Immature natural killer cell (primary cell): Measurements from ENCODE around the gene PTPN1. TPM values are rescaled to one million over a fixed set of nuclear protein-coding genes. Genes with fewer than 3 reads are reported as not detected.
A peak's percentile ranks its signal among the peaks of the same experiment; 100 is the strongest.
"Not testable (repeated sequence)": the region's sequence is repeated elsewhere in the genome, so short reads cannot be mapped to it uniquely, and the experiment has no call there.

Source experiments
- DNase-seq, 3 donors: peaks; one replicate each; pipeline ENCODE4 v3.0.0; 2022; ENCODE audit warnings: mixed read lengths in 1 of 3
- H3K27ac Mint-ChIP-seq, 6 donors: one replicate each; pipeline ENCODE4 v1.8.0; 2020; ENCODE audit warnings: mixed read lengths in 6 of 6, mild to moderate bottlenecking in 5 of 6, inconsistent platforms in 4 of 6, moderate library complexity in 3 of 6
- H3K27me3 Mint-ChIP-seq, 3 donors: one replicate each; pipeline ENCODE4 v1.8.0; 2020 to 2021; ENCODE audit warnings: low read depth in 3 of 3, mild to moderate bottlenecking in 3 of 3, mixed read lengths in 3 of 3, moderate library complexity in 3 of 3, inconsistent platforms in 1 of 3
- H3K36me3 Mint-ChIP-seq, 3 donors: one replicate each; pipeline ENCODE4 v1.8.0; 2020; ENCODE audit warnings: mixed read lengths in 3 of 3, inconsistent platforms in 2 of 3, mild to moderate bottlenecking in 2 of 3
- H3K4me1 Mint-ChIP-seq, 2 donors: one replicate each; pipeline ENCODE4 v1.8.0; 2020; ENCODE audit warnings: inconsistent platforms in 2 of 2, mild to moderate bottlenecking in 2 of 2, mixed read lengths in 2 of 2, moderate library complexity in 1 of 2
- H3K4me3 Mint-ChIP-seq, 5 donors: one replicate each; pipeline ENCODE4 v1.8.0; 2020; ENCODE audit warnings: mild to moderate bottlenecking in 5 of 5, mixed read lengths in 5 of 5, inconsistent platforms in 3 of 5, moderate library complexity in 3 of 5
- H3K9me3 Mint-ChIP-seq, 6 donors: one replicate each; pipeline ENCODE4 v1.8.0; 2020; ENCODE audit warnings: mild to moderate bottlenecking in 6 of 6, mixed read lengths in 6 of 6, inconsistent platforms in 4 of 6, moderate library complexity in 3 of 6
- polyA plus RNA-seq, 3 donors: library from polyadenylated mRNA; unstranded; fragments of 300-500 nt; fragmentation: Illumina TruSeq; gene quantifications; one replicate each; pipeline ENCODE4 v1.2.3, GENCODE V29; 2021

PTPN1 gene
- polyA plus RNA-seq, 3 donors from 2014 or later = 18.4 to 38.3 (median 19.4) TPM

GRCh38 chr20:50471231-50471630 is 39.0 kb upstream of the PTPN1 start:
- Mint-ChIP-seq H3K27ac (no peak overlapping the region), H3K36me3 (no peaks in the 10 kb centered on the region), H3K4me1 (no peaks in the 10 kb centered on the region), H3K9me3 (peaks cover 0 to 1% (median 0%) of the 10 kb centered on the region in 6 donors), H3K27me3 (peaks cover 7 to 9% (median 8%) of the 10 kb centered on the region in 3 donors), H3K4me3 (no peak overlapping the region)
- no peak for DNase-seq

DNA sequence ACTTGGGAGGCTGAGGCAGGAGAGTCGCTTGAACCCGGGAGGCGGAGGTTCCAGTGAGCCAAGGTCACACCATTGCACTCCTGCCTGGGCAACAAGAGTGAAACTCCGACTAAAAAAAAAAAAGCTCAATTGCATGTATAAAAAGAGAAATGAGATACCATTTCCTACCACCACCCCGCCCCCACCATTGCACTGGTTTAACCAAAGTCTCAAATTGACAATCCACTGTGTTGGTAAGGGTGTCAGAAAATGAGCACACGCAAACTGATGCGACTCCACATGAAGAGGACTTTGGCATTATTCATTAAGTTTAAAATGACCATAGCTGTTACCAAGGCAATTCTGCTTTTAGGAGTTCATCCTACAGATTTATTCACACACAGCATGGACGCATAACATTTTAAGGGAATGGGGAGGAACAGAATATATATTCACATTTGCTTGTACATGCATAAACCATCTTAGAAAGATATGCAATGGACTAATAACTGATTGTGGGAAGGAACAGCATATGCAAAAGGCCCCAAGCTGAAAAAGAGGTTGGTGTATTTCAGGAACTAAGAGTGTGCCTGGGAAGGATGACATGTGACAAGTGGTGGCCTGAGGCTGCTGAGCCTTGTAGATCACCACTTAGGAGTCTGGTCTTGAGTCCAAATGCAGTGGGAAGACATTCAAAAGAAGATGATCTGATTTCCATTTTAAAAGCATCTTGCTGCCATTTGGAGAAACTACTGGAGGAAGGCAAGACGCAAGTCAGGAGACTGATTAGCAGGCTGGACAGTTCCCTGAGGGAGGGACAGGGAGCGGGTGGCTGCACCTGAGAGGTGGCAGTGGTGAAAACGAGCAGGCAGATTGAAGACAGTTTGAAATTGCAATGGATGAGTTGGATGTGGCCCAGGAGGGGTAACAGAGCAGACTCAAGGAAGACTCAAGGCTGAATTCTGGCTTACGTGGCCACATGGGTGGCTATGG is 37.2 kb upstream of the PTPN1 start:
- Mint-ChIP-seq H3K4me3 (no peak overlapping the region), H3K27ac (no peak overlapping the region), H3K4me1 (peaks cover under 1% of the 10 kb centered on the region in 2 donors), H3K27me3 (peaks cover 5 to 9% (median 7%) of the 10 kb centered on the region in 3 donors), H3K36me3 (no peaks in the 10 kb centered on the region), H3K9me3 (peaks cover 0 to 1% (median 0%) of the 10 kb centered on the region in 6 donors)
- DNase-seq = no peak

- not testable (repeated sequence) for DNase-seq, H3K4me1 Mint-ChIP-seq, H3K9me3 Mint-ChIP-seq, H3K4me3 Mint-ChIP-seq, H3K27me3 Mint-ChIP-seq, H3K27ac Mint-ChIP-seq, H3K36me3 Mint-ChIP-seq
Measured at GRCh38 chr20:50474356-50474755, 35.8 kb upstream of the PTPN1 start.

DNA sequence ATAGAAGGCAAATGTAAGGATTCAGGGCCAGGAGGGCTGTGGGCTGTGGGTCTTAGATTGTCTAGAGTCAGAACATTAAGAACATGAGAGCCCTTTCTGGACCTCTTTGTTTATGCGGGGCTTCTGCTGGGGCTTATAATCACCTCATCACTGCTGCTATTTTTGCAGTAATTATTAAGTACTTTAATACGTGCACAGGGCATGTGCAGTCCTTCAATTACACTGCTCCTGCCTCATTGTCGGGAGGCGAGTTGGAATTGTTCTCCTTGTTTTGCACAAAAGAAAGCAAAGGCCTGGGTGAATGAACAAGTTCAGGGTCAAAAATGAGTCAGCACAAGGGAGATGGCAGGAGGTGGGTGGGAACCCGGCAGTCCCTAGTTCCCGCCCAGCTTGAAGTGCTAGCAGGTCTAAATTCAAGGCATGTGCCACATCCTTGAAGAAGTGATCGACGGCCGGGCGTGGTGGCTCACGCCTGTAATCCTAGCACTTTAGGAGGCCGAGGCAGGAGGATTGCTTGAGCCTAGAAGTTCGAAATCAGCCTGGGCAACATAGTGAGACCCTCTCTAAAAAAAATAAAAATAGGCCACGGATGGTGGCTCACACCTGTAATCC is 34.4 kb upstream of the PTPN1 start:
- Mint-ChIP-seq H3K4me1 (peaks cover 6 to 7% of the 10 kb centered on the region in 2 donors), H3K27ac (no peak overlapping the region), H3K4me3 (no peak overlapping the region), H3K9me3 (peaks cover 0 to 1% (median 0%) of the 10 kb centered on the region in 6 donors), H3K36me3 (no peaks in the 10 kb centered on the region), H3K27me3 (peaks cover 5 to 10% (median 9%) of the 10 kb centered on the region in 3 donors)
- DNase-seq = no peak

DNA sequence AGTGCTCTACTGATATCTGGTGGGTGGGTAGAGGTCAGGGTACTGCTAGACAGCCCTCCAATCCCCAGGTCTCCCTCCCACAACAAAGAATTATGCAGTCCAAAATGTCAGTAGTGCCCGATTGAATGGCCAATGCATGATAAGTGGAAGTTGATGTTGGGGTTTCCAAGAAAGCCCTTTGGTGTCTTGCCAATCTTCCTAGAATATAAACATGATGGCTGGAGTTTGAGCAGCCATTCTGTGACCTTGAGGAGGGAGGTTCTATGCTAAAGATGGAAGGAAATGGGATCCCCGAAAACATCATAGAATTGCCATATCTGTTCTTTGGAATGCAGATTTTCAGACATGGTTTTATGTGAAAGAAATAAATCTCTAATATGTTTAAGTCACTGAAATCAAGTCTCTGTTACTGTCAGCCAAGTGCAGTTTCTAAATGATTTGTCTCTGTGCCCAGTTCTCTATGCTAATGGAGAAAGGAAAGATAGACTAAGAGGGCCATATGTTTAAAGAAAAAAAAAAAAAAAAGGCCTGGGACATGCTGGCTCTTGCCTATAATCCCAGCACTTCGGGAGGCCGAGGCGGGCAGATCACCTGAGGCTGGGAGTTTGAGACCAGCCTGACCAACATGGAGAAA is 32.8 kb upstream of the PTPN1 start:
- DNase-seq = no peak
- H3K27ac Mint-ChIP-seq = no peak overlapping the region
- no peaks in the 10 kb centered on the region for H3K36me3 Mint-ChIP-seq
- peaks cover 7% of the 10 kb centered on the region in 2 donors for H3K4me1 Mint-ChIP-seq
- peaks cover 0 to 10% (median 5%) of the 10 kb centered on the region in 3 donors for H3K27me3 Mint-ChIP-seq
- no peak overlapping the region for H3K4me3 Mint-ChIP-seq
- H3K9me3 Mint-ChIP-seq = peaks cover 0 to 1% (median 0%) of the 10 kb centered on the region in 6 donors

DNA sequence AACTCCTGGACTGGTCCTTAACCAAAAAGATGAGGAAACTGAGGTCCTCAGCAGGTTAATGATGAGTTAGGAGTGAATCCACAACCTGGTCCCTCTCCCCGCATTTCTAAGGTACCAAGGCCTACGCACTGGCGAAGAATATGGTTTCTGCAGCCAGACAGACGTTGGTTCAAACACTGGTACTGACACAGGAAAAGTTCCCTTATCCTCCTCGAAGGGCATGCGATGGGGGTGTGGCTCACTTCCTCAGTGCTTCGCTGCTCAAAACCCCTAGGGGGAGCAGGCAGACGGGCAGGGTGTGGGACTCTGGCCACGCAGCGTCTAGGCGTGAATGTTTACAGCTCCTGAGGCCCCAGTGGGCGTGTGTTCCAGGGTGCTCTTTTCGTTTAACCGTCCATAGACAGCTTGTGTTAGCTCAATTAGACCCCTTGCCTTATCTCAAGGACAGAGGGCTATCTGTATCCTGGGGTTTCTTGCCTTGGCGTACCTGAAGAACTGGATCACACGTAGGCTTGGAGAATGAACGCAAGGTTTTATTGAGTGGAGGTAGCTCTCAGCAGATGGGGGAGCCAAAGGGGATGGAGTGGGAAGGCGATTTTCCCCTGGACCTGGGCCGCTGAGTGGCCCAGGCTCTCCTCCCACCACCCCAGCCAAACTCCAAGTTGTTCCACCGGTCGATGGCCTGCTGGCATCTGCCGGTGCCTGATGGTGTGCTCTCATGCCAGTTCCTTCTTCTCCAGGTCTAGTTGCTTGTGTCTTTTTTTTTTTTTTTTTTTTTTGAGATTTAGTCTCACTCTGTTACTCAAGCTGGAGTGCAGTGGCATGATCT is 31.8 kb upstream of the PTPN1 start:
- DNase-seq = peak; percentile 60 to 72 (median 66)
- Mint-ChIP-seq H3K27ac (peak overlapping the region in 1 of 6 donors; percentile 11), H3K36me3 (no peaks in the 10 kb centered on the region), H3K9me3 (no peaks in the 10 kb centered on the region), H3K4me1 (peaks cover 16 to 17% of the 10 kb centered on the region in 2 donors), H3K4me3 (no peak overlapping the region), H3K27me3 (peaks cover 0 to 5% (median 2%) of the 10 kb centered on the region in 3 donors)

GRCh38 chr20:50481741-50482140 is 28.4 kb upstream of the PTPN1 start:
- no peaks in the 10 kb centered on the region for H3K36me3 Mint-ChIP-seq
- DNase-seq = no peak
- H3K27ac Mint-ChIP-seq = peak overlapping the region in 4 of 6 donors; percentile 17 to 45 (median 38)
- no peaks in the 10 kb centered on the region for H3K9me3 Mint-ChIP-seq
- peak overlapping the region in 2 of 5 donors; percentile 29 to 33 for H3K4me3 Mint-ChIP-seq
- H3K27me3 Mint-ChIP-seq = peaks cover 2 to 7% (median 2%) of the 10 kb centered on the region in 3 donors
- peaks cover 27 to 28% of the 10 kb centered on the region in 2 donors for H3K4me1 Mint-ChIP-seq

GRCh38 chr20:50482396-50482981 is 27.7 kb upstream of the PTPN1 start:
- Mint-ChIP-seq H3K36me3 (no peaks in the 10 kb centered on the region), H3K27me3 (peaks cover 2 to 9% (median 2%) of the 10 kb centered on the region in 3 donors), H3K27ac (peak overlapping the region; percentile 91 to 98 (median 93)), H3K4me3 (peak overlapping the region; percentile 34 to 97 (median 89)), H3K9me3 (no peaks in the 10 kb centered on the region), H3K4me1 (peaks cover 27 to 28% of the 10 kb centered on the region in 2 donors)
- DNase-seq = no peak

- no peak for DNase-seq
- peak overlapping the region; percentile 88 to 97 (median 91) for H3K4me3 Mint-ChIP-seq
- H3K27me3 Mint-ChIP-seq = peaks cover 2 to 4% (median 2%) of the 10 kb centered on the region in 3 donors
- H3K4me1 Mint-ChIP-seq = peaks cover 20 to 22% of the 10 kb centered on the region in 2 donors
- no peaks in the 10 kb centered on the region for H3K36me3 Mint-ChIP-seq
- H3K9me3 Mint-ChIP-seq = no peaks in the 10 kb centered on the region
- H3K27ac Mint-ChIP-seq = peak overlapping the region; percentile 91 to 98 (median 93)
Measured at GRCh38 chr20:50484271-50484976, 25.8 kb upstream of the PTPN1 start.

DNA sequence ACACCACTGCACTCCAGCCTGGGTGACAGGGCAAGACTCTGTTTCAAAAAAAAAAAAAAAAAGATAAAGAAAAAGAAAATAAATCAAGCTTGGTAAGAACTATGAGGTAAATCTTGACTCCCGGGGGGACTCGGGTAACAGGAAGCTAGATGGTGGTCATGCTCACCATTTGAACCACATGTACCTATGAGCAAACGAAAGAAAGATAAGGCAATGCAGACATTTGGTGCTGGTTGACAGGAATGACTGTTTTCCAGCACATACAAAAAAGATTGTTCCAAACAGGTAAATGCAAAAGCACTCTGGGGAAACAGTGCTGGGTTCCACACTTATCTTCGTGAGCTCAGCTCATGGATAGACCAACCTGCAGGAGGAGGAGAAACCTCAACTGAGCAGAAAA is 22.8 kb upstream of the PTPN1 start:
- no peak overlapping the region for H3K27ac Mint-ChIP-seq
- no peaks in the 10 kb centered on the region for H3K9me3 Mint-ChIP-seq
- no peak overlapping the region for H3K4me3 Mint-ChIP-seq
- H3K27me3 Mint-ChIP-seq = peaks cover 3 to 10% (median 4%) of the 10 kb centered on the region in 3 donors
- no peak for DNase-seq
- H3K36me3 Mint-ChIP-seq = no peaks in the 10 kb centered on the region
- H3K4me1 Mint-ChIP-seq = peaks cover 20% of the 10 kb centered on the region in 2 donors

DNA sequence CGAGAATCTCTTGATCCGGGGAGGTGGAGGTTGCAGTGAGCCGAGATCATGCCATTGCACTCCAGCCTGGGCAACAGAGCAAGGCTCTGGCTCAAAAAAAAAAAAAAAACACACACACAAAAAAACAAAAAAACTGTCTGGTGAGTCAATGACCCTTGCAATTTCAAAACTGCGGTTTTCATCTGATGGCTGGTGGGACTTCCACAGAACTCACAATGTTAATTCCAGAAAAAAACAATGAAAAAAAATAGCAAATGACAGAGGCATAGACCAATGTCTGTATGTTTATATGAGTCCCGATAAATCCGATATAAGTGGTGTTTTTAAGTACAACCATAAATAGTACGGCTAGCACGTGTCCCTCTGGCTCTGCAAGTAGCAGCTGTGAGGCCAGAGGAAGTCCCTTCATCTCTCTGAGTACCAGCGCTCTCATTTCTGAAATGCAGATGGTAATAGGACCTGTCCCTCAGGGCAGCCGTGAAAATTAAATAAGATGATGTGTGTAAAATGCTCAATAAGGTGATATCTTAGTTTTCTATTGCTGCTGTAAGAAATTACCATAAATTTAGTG is 21.9 kb upstream of the PTPN1 start:
- no peak for DNase-seq
- no peaks in the 10 kb centered on the region for H3K9me3 Mint-ChIP-seq
- no peak overlapping the region for H3K27ac Mint-ChIP-seq
- peaks cover 11% of the 10 kb centered on the region in 2 donors for H3K4me1 Mint-ChIP-seq
- no peak overlapping the region for H3K4me3 Mint-ChIP-seq
- H3K27me3 Mint-ChIP-seq = peaks cover 3 to 11% (median 4%) of the 10 kb centered on the region in 3 donors
- H3K36me3 Mint-ChIP-seq = no peaks in the 10 kb centered on the region

GRCh38 chr20:50491168-50491567 is 19.0 kb upstream of the PTPN1 start:
- no peaks in the 10 kb centered on the region for H3K9me3 Mint-ChIP-seq
- no peaks in the 10 kb centered on the region for H3K4me1 Mint-ChIP-seq
- peaks cover 2 to 12% (median 2%) of the 10 kb centered on the region in 3 donors for H3K27me3 Mint-ChIP-seq
- H3K36me3 Mint-ChIP-seq = no peaks in the 10 kb centered on the region
- no peak for DNase-seq
- no peak overlapping the region for H3K4me3 Mint-ChIP-seq
- H3K27ac Mint-ChIP-seq = no peak overlapping the region
